HG03060 (cell line): ENCODE results near the gene ZNF280D.
A peak's percentile ranks its signal among the peaks of the same experiment; 100 is the strongest.

Source experiments
- ATAC-seq: cut with Tn5 transposase; IDR thresholded peaks from one replicate; pipeline ENCODE4 v1.9.1; 2021; ENCODE audit warnings: low read depth, moderate number of reproducible peaks; ENCODE audit not compliant: unreplicated experiment

Gene ZNF280D

GRCh38 chr15:56653107-56653506, 80.2 kb downstream of the ZNF280D start:
- no peak for ATAC-seq

GRCh38 chr15:56648311-56648710, 85.0 kb downstream of the ZNF280D start:
- ATAC-seq, result no peak

GRCh38 chr15:56640549-56640948, 92.8 kb downstream of the ZNF280D start:
- ATAC-seq, result no peak

GRCh38 chr15:56640127-56640526, 93.2 kb downstream of the ZNF280D start:
- ATAC-seq, result no peak

GRCh38 chr15:56639631-56640030, 93.7 kb downstream of the ZNF280D start:
- no peak for ATAC-seq

- ATAC-seq, result no peak
These were observed 101.5 kb downstream of the ZNF280D start for GRCh38 chr15:56631765-56632164.

GRCh38 chr15:56628893-56629532, 104.3 kb downstream of the ZNF280D start:
- no peak for ATAC-seq

- no peak for ATAC-seq
These were observed 113.4 kb downstream of the ZNF280D start for GRCh38 chr15:56619887-56620286.

GRCh38 chr15:56617628-56618027, 115.7 kb downstream of the ZNF280D start:
- ATAC-seq, result no peak

GRCh38 chr15:56616551-56616950, 116.8 kb downstream of the ZNF280D start:
- ATAC-seq, result no peak

GRCh38 chr15:56613811-56614210, 119.5 kb downstream of the ZNF280D start:
- ATAC-seq, result no peak

GRCh38 chr15:56608993-56609392, 124.3 kb downstream of the ZNF280D start:
- no peak for ATAC-seq

- ATAC-seq, result peak; percentile 94
These were observed 125.0 kb downstream of the ZNF280D start for GRCh38 chr15:56608140-56608778.

- no peak for ATAC-seq
These were observed 131.1 kb downstream of the ZNF280D start for GRCh38 chr15:56602253-56602652.

- no peak for ATAC-seq
These were observed 132.9 kb downstream of the ZNF280D start for GRCh38 chr15:56600380-56600779.

- ATAC-seq, result no peak
These were observed 134.3 kb downstream of the ZNF280D start for GRCh38 chr15:56598991-56599390.

GRCh38 chr15:56587686-56588085, 145.6 kb downstream of the ZNF280D start:
- no peak for ATAC-seq

GRCh38 chr15:56586206-56586605, 147.1 kb downstream of the ZNF280D start:
- ATAC-seq, result no peak

GRCh38 chr15:56582785-56583184, 150.5 kb downstream of the ZNF280D start:
- ATAC-seq, result no peak
